HepG2 (cell line): ENCODE measurements around the gene YTHDF1. TPM values are rescaled to one million over a fixed set of nuclear protein-coding genes. Genes with fewer than 3 reads are reported as not detected.

Source experiments
- BORCS8-MEF2B ChIP-seq: sonication (generic); formaldehyde crosslinking; IDR thresholded peaks from 2 replicates; pipeline ENCODE4 v1.8.0; 2022; ENCODE audit warnings: mild to moderate bottlenecking, missing genetic modification reagents
- CBX5 ChIP-seq: sonication (generic); formaldehyde crosslinking; IDR thresholded peaks from 2 replicates; pipeline ENCODE4 v1.4.0; 2020; ENCODE audit warnings: missing genetic modification reagents, borderline replicate concordance
- EP300 ChIP-seq, 3 experiments: sonication (generic) in 1 of 3; formaldehyde crosslinking in 1 of 3; IDR thresholded peaks; 2 replicates each; pipeline versions ENCODE4 v1.5.1 to v1.6.1; 2011 to 2020; ENCODE audit warnings: low read depth in 2 of 3, low read length in 2 of 3, borderline replicate concordance in 1 of 3, improper control_type of control experiment in 1 of 3, mild to moderate bottlenecking in 1 of 3, missing genetic modification reagents in 1 of 3, moderate library complexity in 1 of 3
- ETV5 ChIP-seq: IDR thresholded peaks from 2 replicates; pipeline ENCODE4 v1.6.1; 2018; ENCODE audit warnings: missing biosample characterization, missing genetic modification reagents, inconsistent platforms, borderline replicate concordance
- GATAD1 ChIP-seq: IDR thresholded peaks from 2 replicates; pipeline ENCODE4 v1.6.1; 2016; ENCODE audit warnings: missing genetic modification reagents, missing compliant biosample characterization
- HHEX ChIP-seq: IDR thresholded peaks from 2 replicates; pipeline ENCODE4 v1.6.1; 2016; ENCODE audit warnings: control low read depth
- KDM4B ChIP-seq: sonication (generic); formaldehyde crosslinking; IDR thresholded peaks from 2 replicates; pipeline ENCODE4 v1.4.0; 2020; ENCODE audit warnings: missing genetic modification reagents
- KDM5B ChIP-seq: sonication (generic); formaldehyde crosslinking; IDR thresholded peaks from 2 replicates; pipeline ENCODE4 v1.4.0; 2020; ENCODE audit warnings: missing genetic modification reagents, mild to moderate bottlenecking, borderline replicate concordance
- MXI1 ChIP-seq: IDR thresholded peaks from 3 replicates; pipeline ENCODE4 v1.6.1; 2012; ENCODE audit warnings: low read depth, low read length, inconsistent platforms, borderline replicate concordance
- NFKB2 ChIP-seq: sonication (generic); formaldehyde crosslinking; IDR thresholded peaks from 2 replicates; pipeline ENCODE4 v1.4.0; 2020; ENCODE audit warnings: missing genetic modification reagents, borderline replicate concordance
- SMC3 ChIP-seq: IDR thresholded peaks from 2 replicates; pipeline ENCODE4 v1.6.1; 2011; ENCODE audit warnings: low read length, improper control_type of control experiment
- SNAPC2 ChIP-seq: sonication (generic); formaldehyde crosslinking; IDR thresholded peaks from 2 replicates; pipeline ENCODE4 v1.8.1; 2022; ENCODE audit warnings: mild to moderate bottlenecking, missing genetic modification reagents
- ZFP36 ChIP-seq: fragments of 150-350 bp; IDR thresholded peaks from 2 replicates; pipeline ENCODE4 v1.6.1; 2018; ENCODE audit warnings: borderline replicate concordance, low read length, low read depth; ENCODE audit not compliant: partially characterized antibody
- ZNF225 ChIP-seq: sonication (generic); formaldehyde crosslinking; IDR thresholded peaks from 2 replicates; pipeline ENCODE4 v1.4.0; 2020; ENCODE audit warnings: mild to moderate bottlenecking, missing genetic modification reagents
- ZNF614 ChIP-seq: IDR thresholded peaks from 2 replicates; pipeline ENCODE4 v1.6.1; 2018; ENCODE audit warnings: missing biosample characterization, missing genetic modification reagents, inconsistent platforms, borderline replicate concordance
- ZNF644 ChIP-seq: IDR thresholded peaks from 2 replicates; pipeline ENCODE4 v1.6.1; 2016; ENCODE audit warnings: low read depth
- ZNF674 ChIP-seq: sonication (generic); formaldehyde crosslinking; IDR thresholded peaks from 2 replicates; pipeline ENCODE4 v1.5.0; 2020; ENCODE audit warnings: low read depth, mild to moderate bottlenecking, missing genetic modification reagents
- ZNF850 ChIP-seq: sonication (generic); formaldehyde crosslinking; conservative IDR thresholded peaks from 2 replicates; pipeline ENCODE4 v1.9.0; 2021; ENCODE audit warnings: mild to moderate bottlenecking, missing genetic modification reagents
- polyA plus RNA-seq, 8 experiments: library from polyadenylated mRNA; depleted of rRNA in 3 of 8; stranded (reverse) in 7 of 8; unstranded in 1 of 8; fragments of >200 nt; fragmentation: Illumina TruSeq in 4 of 8; extraction: Trizol in 4 of 8; gene quantifications; 2 replicates each; pipeline versions ENCODE4 v1.2.1 to v1.2.3, GENCODE V29; 2011 to 2016; ENCODE audit warnings: low read depth in 4 of 8, missing spikeins in 1 of 8, mixed read lengths in 1 of 8; ENCODE audit not compliant: insufficient read depth in 1 of 8
- total RNA-seq, 5 experiments: library from RNA; depleted of rRNA; stranded (reverse); fragments of >200 nt; fragmentation: Illumina TruSeq; extraction: Trizol; gene quantifications; 2 replicates each; pipeline ENCODE4 v1.2.3, GENCODE V29; 2016; ENCODE audit warnings: low read depth in 1 of 5
- TF ChIP-seq, protein P1 (sequence below), 2 experiments: sonication (generic) in 1 of 2; formaldehyde crosslinking in 1 of 2; IDR thresholded peaks; 2 replicates each; pipeline versions ENCODE4 v1.4.0 to v1.6.1; 2018 to 2020; ENCODE audit warnings: missing genetic modification reagents in 2 of 2, borderline replicate concordance in 1 of 2, low read depth in 1 of 2, mild to moderate bottlenecking in 1 of 2, missing biosample characterization in 1 of 2
- TF ChIP-seq, protein P2 (sequence below): IDR thresholded peaks from 2 replicates; pipeline ENCODE4 v1.6.1; 2016
- TF ChIP-seq, protein P3 (sequence below): sonication (generic); formaldehyde crosslinking; IDR thresholded peaks from 2 replicates; pipeline ENCODE4 v1.4.0; 2020; ENCODE audit warnings: missing genetic modification reagents, borderline replicate concordance
- TF ChIP-seq, protein P4 (sequence below): sonication (generic); formaldehyde crosslinking; conservative IDR thresholded peaks from 2 replicates; pipeline ENCODE4 v1.4.0; 2020; ENCODE audit warnings: missing genetic modification reagents

YTHDF1 gene
- total and polyA plus RNA-seq, 2 of the 13 experiments (the other 11 are each of a cell fraction or from before 2014, with no cell fraction given): 34.5 to 37.7 TPM

DNA sequence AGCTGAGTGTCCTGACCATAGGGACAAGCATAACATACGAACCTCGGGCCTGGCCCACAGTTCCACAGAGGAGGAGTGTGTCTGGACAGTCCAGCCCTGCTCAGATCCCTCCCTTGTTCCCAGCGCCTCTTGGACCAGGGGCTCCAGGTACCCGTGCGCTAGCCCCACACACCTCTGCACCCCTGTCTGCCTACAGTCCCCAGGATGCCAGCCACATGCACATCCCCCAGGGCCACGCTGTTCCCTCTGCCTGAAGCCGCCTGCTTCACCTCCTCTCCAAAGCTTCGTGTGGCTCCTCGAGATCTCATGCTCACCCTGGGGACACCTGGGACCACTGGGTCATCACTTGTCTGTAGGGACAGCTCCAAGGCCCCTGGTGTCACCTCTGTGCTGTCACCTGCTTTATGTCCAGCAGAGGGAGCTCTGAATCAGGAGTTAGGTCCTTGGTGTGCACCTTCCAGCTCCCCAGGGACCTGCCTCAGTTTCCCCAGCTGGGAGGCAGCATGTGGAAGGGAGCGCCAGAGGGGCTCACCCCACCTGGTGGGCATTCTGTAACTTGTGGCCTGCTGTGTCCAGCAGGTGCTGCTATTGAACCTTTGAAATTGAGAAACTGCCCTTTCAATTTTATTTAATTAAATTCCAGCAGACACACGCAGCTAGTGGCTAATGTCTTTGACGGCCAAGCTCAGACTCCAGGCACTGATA, 7.3 kb upstream of the YTHDF1 start (continued):
- TF ChIP-seq, protein P1, sequence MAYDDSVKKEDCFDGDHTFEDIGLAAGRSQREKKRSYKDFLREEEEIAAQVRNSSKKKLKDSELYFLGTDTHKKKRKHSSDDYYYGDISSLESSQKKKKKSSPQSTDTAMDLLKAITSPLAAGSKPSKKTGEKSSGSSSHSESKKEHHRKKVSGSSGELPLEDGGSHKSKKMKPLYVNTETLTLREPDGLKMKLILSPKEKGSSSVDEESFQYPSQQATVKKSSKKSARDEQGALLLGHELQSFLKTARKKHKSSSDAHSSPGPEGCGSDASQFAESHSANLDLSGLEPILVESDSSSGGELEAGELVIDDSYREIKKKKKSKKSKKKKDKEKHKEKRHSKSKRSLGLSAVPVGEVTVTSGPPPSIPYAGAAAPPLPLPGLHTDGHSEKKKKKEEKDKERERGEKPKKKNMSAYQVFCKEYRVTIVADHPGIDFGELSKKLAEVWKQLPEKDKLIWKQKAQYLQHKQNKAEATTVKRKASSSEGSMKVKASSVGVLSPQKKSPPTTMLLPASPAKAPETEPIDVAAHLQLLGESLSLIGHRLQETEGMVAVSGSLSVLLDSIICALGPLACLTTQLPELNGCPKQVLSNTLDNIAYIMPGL (CRISPR knock-in tag; IDR thresholded peaks at IDR 0.05; ENCODE audit: borderline replicate concordance in 1 of 2, low read depth in 1 of 2): peak in 1 of 2 experiments; percentile 27; a peak in 1 of 4 replicates
- TF ChIP-seq BORCS8-MEF2B (0 out of 2 replicates have a peak, but pooled peaks have one; percentile 23), GATAD1 (CRISPR knock-in tag) (peak; percentile 60; the same call in 1 of the 2 replicates), HHEX (no peak), ETV5 (CRISPR knock-in tag) (0 out of 2 replicates have a peak, but pooled peaks have one; percentile 13), ZFP36 (no peak), KDM4B (CRISPR knock-in tag) (peak; percentile 47; the same call in 1 of the 2 replicates), KDM5B (peak; percentile 35; the same call in 1 of the 2 replicates), ZNF850 (CRISPR knock-in tag) (no peak), SNAPC2 (CRISPR knock-in tag) (no peak), CBX5 (CRISPR knock-in tag) (peak; percentile 35; the same call in 1 of the 2 replicates), SMC3 (peak; percentile 49), ZNF674 (CRISPR knock-in tag) (0 out of 2 replicates have a peak, but pooled peaks have one; percentile 61), NFKB2 (CRISPR knock-in tag) (no peak), MXI1 (0 out of 3 replicates have a peak, but pooled peaks have one; percentile 9), ZNF614 (no peak), ZNF225 (CRISPR knock-in tag) (no peak), ZNF644 (CRISPR knock-in tag) (no peak), EP300 (IDR thresholded peaks at IDR 0.05; ENCODE audit: low read depth in 2 of 2, low read length in 2 of 2) (no peak), EP300 (CRISPR knock-in tag; IDR thresholded peaks at IDR 0.05; ENCODE audit: borderline replicate concordance) (0 out of 2 replicates have a peak, but pooled peaks have one; percentile 24)
- TF ChIP-seq, protein P2, sequence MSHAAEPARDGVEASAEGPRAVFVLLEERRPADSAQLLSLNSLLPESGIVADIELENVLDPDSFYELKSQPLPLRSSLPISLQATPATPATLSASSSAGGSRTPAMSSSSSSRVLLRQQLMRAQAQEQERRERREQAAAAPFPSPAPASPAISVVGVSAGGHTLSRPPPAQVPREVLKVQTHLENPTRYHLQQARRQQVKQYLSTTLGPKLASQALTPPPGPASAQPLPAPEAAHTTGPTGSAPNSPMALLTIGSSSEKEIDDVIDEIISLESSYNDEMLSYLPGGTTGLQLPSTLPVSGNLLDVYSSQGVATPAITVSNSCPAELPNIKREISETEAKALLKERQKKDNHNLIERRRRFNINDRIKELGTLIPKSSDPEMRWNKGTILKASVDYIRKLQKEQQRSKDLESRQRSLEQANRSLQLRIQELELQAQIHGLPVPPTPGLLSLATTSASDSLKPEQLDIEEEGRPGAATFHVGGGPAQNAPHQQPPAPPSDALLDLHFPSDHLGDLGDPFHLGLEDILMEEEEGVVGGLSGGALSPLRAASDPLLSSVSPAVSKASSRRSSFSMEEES (CRISPR knock-in tag): 0 out of 2 replicates have a peak, but pooled peaks have one; percentile 39
- TF ChIP-seq, protein P3, sequence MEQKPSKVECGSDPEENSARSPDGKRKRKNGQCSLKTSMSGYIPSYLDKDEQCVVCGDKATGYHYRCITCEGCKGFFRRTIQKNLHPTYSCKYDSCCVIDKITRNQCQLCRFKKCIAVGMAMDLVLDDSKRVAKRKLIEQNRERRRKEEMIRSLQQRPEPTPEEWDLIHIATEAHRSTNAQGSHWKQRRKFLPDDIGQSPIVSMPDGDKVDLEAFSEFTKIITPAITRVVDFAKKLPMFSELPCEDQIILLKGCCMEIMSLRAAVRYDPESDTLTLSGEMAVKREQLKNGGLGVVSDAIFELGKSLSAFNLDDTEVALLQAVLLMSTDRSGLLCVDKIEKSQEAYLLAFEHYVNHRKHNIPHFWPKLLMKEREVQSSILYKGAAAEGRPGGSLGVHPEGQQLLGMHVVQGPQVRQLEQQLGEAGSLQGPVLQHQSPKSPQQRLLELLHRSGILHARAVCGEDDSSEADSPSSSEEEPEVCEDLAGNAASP: no peak
- TF ChIP-seq, protein P4, sequence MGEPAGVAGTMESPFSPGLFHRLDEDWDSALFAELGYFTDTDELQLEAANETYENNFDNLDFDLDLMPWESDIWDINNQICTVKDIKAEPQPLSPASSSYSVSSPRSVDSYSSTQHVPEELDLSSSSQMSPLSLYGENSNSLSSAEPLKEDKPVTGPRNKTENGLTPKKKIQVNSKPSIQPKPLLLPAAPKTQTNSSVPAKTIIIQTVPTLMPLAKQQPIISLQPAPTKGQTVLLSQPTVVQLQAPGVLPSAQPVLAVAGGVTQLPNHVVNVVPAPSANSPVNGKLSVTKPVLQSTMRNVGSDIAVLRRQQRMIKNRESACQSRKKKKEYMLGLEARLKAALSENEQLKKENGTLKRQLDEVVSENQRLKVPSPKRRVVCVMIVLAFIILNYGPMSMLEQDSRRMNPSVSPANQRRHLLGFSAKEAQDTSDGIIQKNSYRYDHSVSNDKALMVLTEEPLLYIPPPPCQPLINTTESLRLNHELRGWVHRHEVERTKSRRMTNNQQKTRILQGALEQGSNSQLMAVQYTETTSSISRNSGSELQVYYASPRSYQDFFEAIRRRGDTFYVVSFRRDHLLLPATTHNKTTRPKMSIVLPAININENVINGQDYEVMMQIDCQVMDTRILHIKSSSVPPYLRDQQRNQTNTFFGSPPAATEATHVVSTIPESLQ: no peak
